Upper lobe of left lung (tissue), 6 donors: ENCODE data around the gene YJEFN3. TPM values are rescaled to one million over a fixed set of nuclear protein-coding genes. Genes with fewer than 3 reads are reported as not detected.

Source experiments
- ATAC-seq, 2 donors: fragments of 200-7000 bp; cut with Tn5 transposase; one replicate each; pipeline ENCODE4 v1.9.1; 2022; ENCODE audit warnings: mild to moderate bottlenecking in 2 of 2, moderate library complexity in 2 of 2; ENCODE audit not compliant: low FRiP score in 2 of 2
- DNase-seq, 2 donors: peaks; one replicate each; pipeline ENCODE4 v3.0.0-alpha.2; 2019 to 2020
- H3K27ac ChIP-seq, 4 donors: fragments of 200-600 bp; sonication (generic); one replicate each; pipeline ENCODE4 v1.5.1; 2016 to 2019
- H3K27me3 ChIP-seq, 4 donors: fragments of 200-600 bp; sonication (generic); one replicate each; pipeline ENCODE4 v1.5.1; 2017 to 2019
- H3K36me3 ChIP-seq, 4 donors: fragments of 200-600 bp; sonication (generic); one replicate each; pipeline ENCODE4 v1.5.1; 2016 to 2019
- H3K4me1 ChIP-seq, 4 donors: fragments of 200-600 bp; sonication (generic); one replicate each; pipeline ENCODE4 v1.5.1; 2018 to 2019
- H3K4me3 ChIP-seq, 4 donors: fragments of 200-600 bp; sonication (generic); one replicate each; pipeline ENCODE4 v1.5.1; 2017 to 2019; ENCODE audit warnings: mild to moderate bottlenecking in 2 of 4, moderate library complexity in 1 of 4
- H3K9me3 ChIP-seq, 4 donors: fragments of 200-600 bp; sonication (generic); one replicate each; pipeline ENCODE4 v1.5.1; 2018 to 2019
- EP300 ChIP-seq, 4 donors: sonication (generic); formaldehyde crosslinking; IDR thresholded peaks; one replicate each; pipeline ENCODE4 v1.5.1; 2017; ENCODE audit warnings: antibody characterized with exemption in 4 of 4, control low read depth in 2 of 4
- POLR2A ChIP-seq, 4 donors: fragments of 450-650 bp; IDR thresholded peaks; one replicate each; pipeline ENCODE4 v1.5.1; 2016 to 2017; ENCODE audit warnings: antibody characterized with exemption in 4 of 4, mild to moderate bottlenecking in 2 of 4
- POLR2AphosphoS5 ChIP-seq, 2 donors: sonication (generic); formaldehyde crosslinking; IDR thresholded peaks; one replicate each; pipeline ENCODE4 v1.5.1; 2017; ENCODE audit warnings: antibody characterized with exemption in 2 of 2
- WGBS, 2 donors: methylation state at CpG; one replicate each; pipeline ENCODE4 v1.1.5; 2017 to 2018; 5-methylcytosine and 5-hydroxymethylcytosine counted together
- total RNA-seq, 6 donors: library from RNA; depleted of rRNA in 4 of 6; stranded (reverse); fragments of >200 nt in 4 of 6; gene quantifications; one replicate each; pipeline versions ENCODE4 v1.1.0 to v1.2.1, GENCODE V29; 2016 to 2021
- TF ChIP-seq, protein P1 (sequence below), 6 experiments: fragments of 450-650 bp in 4 of 6; fragments of 200-600 bp in 2 of 6; sonication (generic) in 2 of 6; IDR thresholded peaks; one replicate each; pipeline ENCODE4 v1.5.1; 2016 to 2019; ENCODE audit warnings: antibody characterized with exemption in 6 of 6
- donor health status: DM: no; HTN: no; CAD: no; lungs with moderate emphysema.
- donor health status: DM: no; HTN: yes; CAD: no; lungs with severe emphysema.

Gene YJEFN3
- total RNA-seq, 6 donors from 2014 or later, result 0.61 to 7.3 (median 4.8) TPM

DNA sequence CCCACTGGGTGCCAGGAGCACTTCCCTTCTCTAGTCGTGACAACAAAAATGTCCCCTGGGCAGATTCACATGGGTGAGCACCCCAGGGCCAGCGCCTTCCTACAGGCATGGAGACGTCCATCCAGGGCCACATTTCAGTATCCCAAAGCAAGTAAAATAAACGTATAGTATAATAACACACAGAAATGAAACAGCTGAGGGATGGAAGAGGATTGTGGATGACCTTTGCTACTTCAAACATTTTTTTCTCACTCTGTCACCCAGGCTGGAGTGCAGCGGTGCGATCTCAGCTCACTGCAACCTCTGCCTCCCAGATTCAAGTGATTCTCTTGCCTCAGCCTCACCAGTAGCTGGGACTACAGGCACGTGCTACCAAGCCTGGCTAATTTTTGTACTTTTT is 37.6 kb downstream of the YJEFN3 start:
- Histone ChIP-seq H3K9me3 (no peaks in the 10 kb centered on the region), H3K27me3 (no peaks in the 10 kb centered on the region), H3K36me3 (peaks cover 0 to 9% (median 2%) of the 10 kb centered on the region in 4 donors), H3K27ac (no peak overlapping the region), H3K4me1 (no peaks in the 10 kb centered on the region), H3K4me3 (no peak overlapping the region)
- no peak for ATAC-seq
- no peak for DNase-seq
- TF ChIP-seq EP300 (IDR thresholded peaks at IDR 0.05), result no peak
- WGBS, 2 donors, result 75 to 83% methylated on average over 7 of the region's 7 CpGs

DNA sequence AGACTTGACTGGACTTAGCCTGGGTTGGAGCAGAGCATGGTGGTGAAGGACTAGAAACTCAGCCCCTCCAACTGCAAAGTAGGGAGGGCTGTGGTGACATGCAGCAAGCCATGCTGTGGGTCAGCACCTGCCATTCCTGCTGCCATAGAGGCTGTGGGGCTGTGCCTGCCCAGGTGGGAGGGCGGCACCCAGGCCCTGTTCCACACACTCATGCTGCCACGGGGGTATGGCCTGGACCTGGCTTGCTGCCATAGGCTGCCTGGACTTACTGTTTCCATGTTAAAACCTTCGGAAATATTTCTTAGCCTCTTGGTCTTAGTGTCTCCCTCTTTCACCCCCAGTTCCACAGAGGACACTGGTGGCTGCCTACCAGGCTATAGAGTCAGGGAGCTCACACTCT is 38.7 kb downstream of the YJEFN3 start:
- peaks cover 0 to 9% (median 2%) of the 10 kb centered on the region in 4 donors for H3K36me3 ChIP-seq
- H3K27ac ChIP-seq, result no peak overlapping the region

DNA sequence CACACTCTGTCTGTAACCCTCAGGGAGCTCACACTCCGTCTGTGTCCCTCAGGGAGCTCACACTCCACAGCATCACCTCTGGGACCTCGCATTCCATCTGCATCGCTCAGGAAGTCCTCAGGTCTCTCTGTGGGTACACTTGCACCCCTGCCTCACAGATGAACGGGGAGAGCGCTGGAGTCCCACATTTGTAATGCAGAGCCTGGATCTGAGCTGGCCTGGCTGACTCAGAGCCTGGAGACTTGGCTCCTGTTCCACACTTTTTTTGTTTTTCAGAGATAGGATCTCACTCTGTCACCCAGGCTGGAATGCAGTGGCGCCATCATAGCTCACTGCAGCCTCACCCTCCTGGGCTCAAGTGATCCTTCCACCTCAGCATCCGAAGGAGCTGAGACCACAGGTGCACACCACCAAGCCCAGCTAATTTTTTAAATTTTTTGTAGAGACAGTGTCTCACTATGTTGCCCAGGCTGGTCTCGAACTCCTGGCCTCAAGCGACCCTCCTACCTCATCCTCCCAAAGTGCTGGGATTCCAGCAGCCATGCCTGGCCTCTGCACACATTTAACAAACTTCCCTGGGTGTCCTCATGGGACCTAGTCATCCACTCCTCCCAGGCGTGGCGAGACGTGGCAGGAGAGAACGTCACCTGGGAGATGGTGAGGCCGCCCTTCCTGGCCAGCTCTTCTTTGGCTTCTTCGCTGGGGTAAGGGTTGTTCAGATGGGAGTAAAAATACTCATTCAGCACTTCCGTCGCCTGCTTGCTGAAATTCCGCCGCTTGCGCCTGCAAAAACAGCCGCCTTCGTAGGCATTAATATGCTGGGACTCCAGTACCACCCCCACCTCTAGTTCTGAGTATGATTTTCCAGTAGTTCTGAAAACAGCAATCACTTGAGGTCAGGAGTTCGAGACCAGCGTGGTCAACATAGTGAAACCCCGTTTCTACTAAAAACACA is 40.4 kb downstream of the YJEFN3 start:
- no peaks in the 10 kb centered on the region for H3K27me3 ChIP-seq
- DNase-seq (no peak), ATAC-seq (no peak)
- H3K9me3 ChIP-seq, result no peaks in the 10 kb centered on the region
- H3K36me3 ChIP-seq, result peaks cover 0 to 5% (median 2%) of the 10 kb centered on the region in 4 donors
- TF ChIP-seq, protein P1, sequence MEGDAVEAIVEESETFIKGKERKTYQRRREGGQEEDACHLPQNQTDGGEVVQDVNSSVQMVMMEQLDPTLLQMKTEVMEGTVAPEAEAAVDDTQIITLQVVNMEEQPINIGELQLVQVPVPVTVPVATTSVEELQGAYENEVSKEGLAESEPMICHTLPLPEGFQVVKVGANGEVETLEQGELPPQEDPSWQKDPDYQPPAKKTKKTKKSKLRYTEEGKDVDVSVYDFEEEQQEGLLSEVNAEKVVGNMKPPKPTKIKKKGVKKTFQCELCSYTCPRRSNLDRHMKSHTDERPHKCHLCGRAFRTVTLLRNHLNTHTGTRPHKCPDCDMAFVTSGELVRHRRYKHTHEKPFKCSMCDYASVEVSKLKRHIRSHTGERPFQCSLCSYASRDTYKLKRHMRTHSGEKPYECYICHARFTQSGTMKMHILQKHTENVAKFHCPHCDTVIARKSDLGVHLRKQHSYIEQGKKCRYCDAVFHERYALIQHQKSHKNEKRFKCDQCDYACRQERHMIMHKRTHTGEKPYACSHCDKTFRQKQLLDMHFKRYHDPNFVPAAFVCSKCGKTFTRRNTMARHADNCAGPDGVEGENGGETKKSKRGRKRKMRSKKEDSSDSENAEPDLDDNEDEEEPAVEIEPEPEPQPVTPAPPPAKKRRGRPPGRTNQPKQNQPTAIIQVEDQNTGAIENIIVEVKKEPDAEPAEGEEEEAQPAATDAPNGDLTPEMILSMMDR (IDR thresholded peaks at IDR 0.05), result no peak
- TF ChIP-seq POLR2AphosphoS5 (IDR thresholded peaks at IDR 0.05), result no peak
- no peak for TF ChIP-seq EP300 (IDR thresholded peaks at IDR 0.05)
- TF ChIP-seq POLR2A (IDR thresholded peaks at IDR 0.05), result no peak
- H3K4me1 ChIP-seq, result no peaks in the 10 kb centered on the region
- no peak overlapping the region for H3K27ac ChIP-seq
- no peak overlapping the region for H3K4me3 ChIP-seq
- WGBS, 2 donors, result 92 to 93% methylated on average over 25 of the region's 25 CpGs

More for the DNA sequence above, 38.7 kb downstream of the YJEFN3 start:
- Histone ChIP-seq H3K27me3 (no peaks in the 10 kb centered on the region), H3K4me3 (no peak overlapping the region), H3K4me1 (no peaks in the 10 kb centered on the region), H3K9me3 (no peaks in the 10 kb centered on the region)
- no peak for ATAC-seq
- 75 to 79% methylated on average over 2 to 3 of the region's 3 CpGs for WGBS, 2 donors
- no peak for TF ChIP-seq POLR2A (IDR thresholded peaks at IDR 0.05)
- no peak for TF ChIP-seq EP300 (IDR thresholded peaks at IDR 0.05)
- TF ChIP-seq, protein P1 (IDR thresholded peaks at IDR 0.05), result no peak
- no peak for TF ChIP-seq POLR2AphosphoS5 (IDR thresholded peaks at IDR 0.05)
- no peak for DNase-seq

DNA sequence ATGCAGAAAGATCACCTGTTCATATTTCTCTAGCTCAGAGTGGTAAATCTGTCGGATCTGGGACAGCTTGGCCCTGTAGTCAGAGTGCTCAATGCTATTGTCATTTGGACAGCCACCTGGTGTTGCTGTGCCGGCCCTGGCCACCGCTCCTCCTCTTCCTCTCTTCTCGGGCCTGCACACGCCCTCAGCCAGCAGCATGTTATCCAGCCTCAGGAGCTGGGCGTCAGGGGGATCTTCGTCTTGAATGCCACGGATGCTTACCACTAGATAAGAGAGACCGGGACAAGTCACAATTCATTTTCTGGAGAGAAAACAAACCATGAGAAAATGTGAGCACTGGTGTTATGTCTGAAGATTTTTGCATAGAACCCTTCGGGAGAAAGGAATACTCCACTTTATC is 41.9 kb downstream of the YJEFN3 start:
- DNase-seq, result no peak
- Histone ChIP-seq H3K36me3 (peaks cover 0 to 5% (median 2%) of the 10 kb centered on the region in 4 donors), H3K27me3 (no peaks in the 10 kb centered on the region), H3K4me1 (no peaks in the 10 kb centered on the region), H3K9me3 (no peaks in the 10 kb centered on the region), H3K27ac (no peak overlapping the region), H3K4me3 (no peak overlapping the region)
- WGBS, 2 donors, result 71 to 85% methylated on average over 10 of the region's 10 CpGs
- ATAC-seq, result no peak
- TF ChIP-seq, protein P1 (IDR thresholded peaks at IDR 0.05), result no peak
- no peak for TF ChIP-seq POLR2A (IDR thresholded peaks at IDR 0.05)
- TF ChIP-seq EP300 (IDR thresholded peaks at IDR 0.05), result no peak
- TF ChIP-seq POLR2AphosphoS5 (IDR thresholded peaks at IDR 0.05), result no peak

DNA sequence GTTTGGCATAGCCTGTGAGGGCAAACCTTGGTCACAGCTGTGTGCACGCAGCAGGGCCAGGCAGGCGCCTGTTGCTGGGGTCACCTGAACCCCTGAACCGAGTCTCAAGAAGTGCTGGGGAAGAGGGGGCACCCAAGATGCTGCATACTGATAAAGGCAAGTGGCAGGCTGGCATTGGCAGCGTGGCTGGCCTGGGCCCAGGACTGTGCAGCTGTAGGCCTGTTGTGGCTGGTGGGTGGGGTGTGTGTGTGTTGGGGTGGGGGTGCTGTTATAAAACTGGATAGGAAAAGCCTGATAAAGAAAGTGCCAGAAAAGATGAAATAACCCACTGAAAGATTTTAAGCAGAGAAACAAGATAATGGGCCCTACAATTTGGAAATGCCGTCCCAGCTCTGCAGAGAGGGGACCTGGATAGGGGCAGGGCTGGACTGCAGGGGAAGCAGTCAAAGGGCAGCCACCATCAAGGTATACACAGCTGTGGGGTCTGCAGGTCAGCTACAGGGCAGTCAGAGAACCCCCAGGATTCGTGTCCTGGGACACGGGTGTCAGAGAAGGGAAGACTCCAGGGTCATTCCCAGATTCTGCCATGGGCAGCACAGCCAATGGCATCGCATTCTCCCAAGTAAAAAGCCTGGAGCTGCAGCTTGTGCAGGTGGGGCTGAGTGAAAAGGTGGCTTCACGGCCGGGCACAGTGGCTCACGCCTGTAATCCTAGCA is 42.5 kb downstream of the YJEFN3 start:
- Histone ChIP-seq H3K4me3 (no peak overlapping the region), H3K27ac (no peak overlapping the region), H3K9me3 (no peaks in the 10 kb centered on the region), H3K4me1 (no peaks in the 10 kb centered on the region), H3K36me3 (peaks cover 0 to 5% (median 2%) of the 10 kb centered on the region in 4 donors), H3K27me3 (no peaks in the 10 kb centered on the region)
- ATAC-seq, result peak in 1 of 2 donors; percentile 27
- DNase-seq, result no peak
- TF ChIP-seq, protein P1 (IDR thresholded peaks at IDR 0.05), result no peak
- TF ChIP-seq POLR2AphosphoS5 (IDR thresholded peaks at IDR 0.05), result no peak
- no peak for TF ChIP-seq EP300 (IDR thresholded peaks at IDR 0.05)
- no peak for TF ChIP-seq POLR2A (IDR thresholded peaks at IDR 0.05)
- 90 to 91% methylated on average over 9 to 11 of the region's 11 CpGs for WGBS, 2 donors
